HTR-8/SVneo (cell line): Measurements from ENCODE around the gene FBXO47.
"Not testable (repeated sequence)": the region's sequence is repeated elsewhere in the genome, so short reads cannot be mapped to it uniquely, and the experiment has no call there.

Source experiments
- DNase-seq: peaks from one replicate; pipeline ENCODE4 v3.0.0; 2011; ENCODE audit warnings: low spot score, mixed read lengths; ENCODE audit not compliant: insufficient read length
- FAIRE-seq: peaks from 2 replicates; lab custom pipeline; 2011; peaks lifted over from hg19 to GRCh38; lab: Jason Lieb, UNC

FBXO47 gene

GRCh38 chr17:38925263-38925995 lies 41.8 kb downstream of the FBXO47 start, which contains the start of gene LASP1NB:
TSS of gene LASP1NB (plus strand) at chr17:38925614.
- DNase-seq (no peak), FAIRE-seq (peak; percentile 31)

DNA sequence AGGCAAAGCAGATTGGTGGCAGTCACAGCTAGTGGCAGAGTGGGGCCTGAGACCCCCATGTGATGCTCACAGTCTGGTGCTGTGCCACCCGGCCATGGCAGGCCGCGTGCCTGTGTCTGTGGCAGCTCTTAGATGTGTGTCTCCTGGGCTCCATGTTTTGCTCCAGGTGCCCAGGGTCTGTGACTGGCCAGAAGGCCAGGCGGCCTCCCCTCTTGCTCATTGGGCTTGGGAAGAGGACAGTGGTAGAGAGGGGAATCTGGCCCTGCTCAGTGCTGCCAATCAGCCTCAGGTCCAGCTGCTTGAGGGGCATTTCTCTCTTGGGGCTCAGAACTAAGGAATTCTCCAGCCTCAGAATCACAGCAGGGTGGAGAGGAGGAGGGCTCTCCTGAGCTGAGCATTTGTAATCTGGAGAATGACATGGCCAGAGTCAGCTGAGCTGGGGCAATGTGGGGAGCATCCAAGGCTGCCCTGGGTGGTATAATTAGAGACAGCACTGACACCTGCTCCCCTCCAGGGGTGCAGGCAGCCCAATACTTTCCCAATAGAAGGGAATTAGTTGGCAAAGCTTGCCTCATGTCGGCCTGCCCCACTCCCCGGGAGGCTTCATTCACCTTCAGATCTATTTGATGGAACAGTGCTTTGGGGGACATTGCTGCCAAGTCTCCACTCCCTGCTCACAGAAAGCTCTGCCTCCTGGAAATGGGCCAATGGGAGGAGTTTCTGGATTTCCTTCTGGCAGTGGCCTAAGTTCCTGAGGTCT lies 44.5 kb downstream of the FBXO47 start:
- FAIRE-seq (peak; percentile 4), DNase-seq (peak; percentile 39)

- DNase-seq, result no peak
- peak; percentile 52 for FAIRE-seq
Observed at GRCh38 chr17:38921756-38922411, 45.3 kb downstream of the FBXO47 start.

DNA sequence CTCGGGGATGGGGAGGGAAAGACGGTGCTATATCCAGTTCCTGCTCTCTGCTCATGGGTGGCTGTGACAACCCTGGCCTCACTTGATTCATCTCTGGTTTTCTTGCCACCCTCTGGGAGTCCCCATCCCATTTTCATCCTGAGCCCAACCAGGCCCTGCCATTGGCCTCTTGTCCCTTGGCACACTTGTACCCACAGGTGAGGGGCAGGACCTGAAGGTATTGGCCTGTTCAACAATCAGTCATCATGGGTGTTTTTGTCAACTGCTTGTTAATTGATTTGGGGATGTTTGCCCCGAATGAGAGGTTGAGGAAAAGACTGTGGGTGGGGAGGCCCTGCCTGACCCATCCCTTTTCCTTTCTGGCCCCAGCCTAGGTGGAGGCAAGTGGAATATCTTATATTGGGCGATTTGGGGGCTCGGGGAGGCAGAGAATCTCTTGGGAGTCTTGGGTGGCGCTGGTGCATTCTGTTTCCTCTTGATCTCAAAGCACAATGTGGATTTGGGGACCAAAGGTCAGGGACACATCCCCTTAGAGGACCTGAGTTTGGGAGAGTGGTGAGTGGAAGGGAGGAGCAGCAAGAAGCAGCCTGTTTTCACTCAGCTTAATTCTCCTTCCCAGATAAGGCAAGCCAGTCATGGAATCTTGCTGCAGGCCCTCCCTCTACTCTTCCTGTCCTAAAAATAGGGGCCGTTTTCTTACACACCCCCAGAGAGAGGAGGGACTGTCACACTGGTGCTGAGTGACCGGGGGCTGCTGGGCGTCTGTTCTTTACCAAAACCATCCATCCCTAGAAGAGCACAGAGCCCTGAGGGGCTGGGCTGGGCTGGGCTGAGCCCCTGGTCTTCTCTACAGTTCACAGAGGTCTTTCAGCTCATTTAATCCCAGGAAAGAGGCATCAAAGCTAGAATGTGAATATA lies 46.6 kb downstream of the FBXO47 start:
- peak; percentile 66 for FAIRE-seq
- no peak for DNase-seq

- FAIRE-seq (no peak), DNase-seq (no peak)
Observed at GRCh38 chr17:38919316-38920078, 47.7 kb downstream of the FBXO47 start.

DNA sequence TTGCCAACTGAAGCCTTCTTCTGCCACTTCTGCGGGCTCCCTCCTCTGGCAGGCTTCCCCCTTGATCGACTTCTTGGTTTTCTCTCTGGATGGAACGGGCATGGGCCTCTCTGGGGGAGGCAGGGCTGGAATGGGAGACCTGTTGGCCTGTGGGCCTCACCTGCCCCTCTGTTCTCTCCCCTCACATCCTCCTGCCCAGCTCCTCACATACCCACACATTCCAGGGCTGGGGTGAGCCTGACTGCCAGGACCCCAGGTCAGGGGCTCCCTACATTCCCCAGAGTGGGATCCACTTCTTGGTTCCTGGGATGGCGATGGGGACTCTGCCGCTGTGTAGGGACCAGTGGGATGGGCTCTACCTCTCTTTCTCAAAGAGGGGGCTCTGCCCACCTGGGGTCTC lies 48.3 kb downstream of the FBXO47 start:
- DNase-seq (no peak), FAIRE-seq (no peak)

- FAIRE-seq, result peak; percentile 85
- no peak for DNase-seq
Observed at GRCh38 chr17:38918129-38918913, 48.9 kb downstream of the FBXO47 start.

DNA sequence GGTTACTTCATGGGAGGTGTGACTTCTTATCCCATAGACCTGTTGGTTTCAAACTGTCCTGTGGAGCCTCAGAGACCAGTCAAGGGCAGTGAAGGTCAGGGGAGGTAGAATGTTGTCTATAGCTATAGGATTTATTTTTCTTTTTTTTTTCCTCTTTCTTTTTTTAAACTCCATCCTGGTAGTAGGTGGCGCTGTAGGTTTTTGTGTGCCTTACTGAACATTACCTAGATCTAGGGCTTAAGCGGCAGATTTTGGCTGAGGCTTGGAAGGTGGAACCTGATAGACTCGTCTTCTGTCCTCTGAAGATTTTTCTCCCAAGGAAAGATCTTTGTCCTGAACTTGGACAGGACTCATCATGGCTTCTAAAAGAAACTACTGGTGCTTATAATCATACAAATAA lies 49.9 kb downstream of the FBXO47 start:
- DNase-seq (no peak), FAIRE-seq (no peak)

- DNase-seq (no peak), FAIRE-seq (no peak)
Observed at GRCh38 chr17:38916771-38917170, 50.4 kb downstream of the FBXO47 start.

- DNase-seq (no peak), FAIRE-seq (no peak)
Observed at GRCh38 chr17:38915639-38915995, 51.6 kb downstream of the FBXO47 start.

GRCh38 chr17:38914741-38915638 lies 52.2 kb downstream of the FBXO47 start:
- DNase-seq (no peak), FAIRE-seq (no peak)

DNA sequence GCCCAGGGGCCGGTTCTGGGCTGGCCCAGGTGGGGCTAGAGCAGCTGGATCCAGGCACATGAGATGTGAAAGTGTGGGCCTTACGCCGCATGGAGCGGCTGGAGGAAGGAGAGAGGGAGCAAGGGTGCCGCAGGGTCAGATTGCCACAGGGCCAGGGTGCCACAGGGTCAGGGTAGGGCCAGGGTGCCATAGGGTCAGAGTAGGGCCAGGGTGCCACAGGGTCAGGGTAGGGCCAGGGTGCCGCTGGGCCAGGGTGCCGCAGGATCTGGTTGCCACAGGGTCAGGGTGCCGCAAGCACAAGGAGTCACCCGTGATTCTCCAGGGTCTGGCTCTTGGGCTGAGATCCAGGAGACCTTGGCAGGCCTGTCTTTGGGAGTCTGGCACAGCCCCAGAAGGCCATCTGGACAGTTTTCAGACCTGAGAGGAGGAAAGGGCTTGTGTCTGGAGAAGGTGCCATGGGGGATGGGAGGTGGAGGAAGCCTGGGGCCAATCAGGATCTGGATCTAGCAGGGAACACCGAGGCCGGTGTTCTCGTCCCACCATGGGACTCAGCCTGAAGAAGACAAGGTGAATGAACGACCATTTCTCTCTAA lies 54.9 kb downstream of the FBXO47 start:
- DNase-seq, result no peak

DNA sequence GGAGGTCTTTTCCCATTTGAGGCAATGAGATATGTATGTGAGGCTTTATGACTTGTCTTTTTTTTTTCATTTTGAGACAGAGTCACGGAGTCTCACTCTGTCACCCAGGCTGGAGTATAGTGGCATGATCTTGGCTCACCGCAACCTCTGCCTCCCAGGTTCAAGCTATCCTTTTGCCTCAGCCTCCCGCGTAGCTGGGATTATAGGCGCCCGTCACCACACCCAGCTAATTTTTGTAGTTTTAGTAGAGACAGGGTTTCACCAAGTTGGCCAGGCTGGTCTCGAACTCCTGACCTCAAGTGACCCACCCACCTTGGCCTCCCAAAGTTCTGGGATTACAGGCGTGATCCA lies 55.5 kb downstream of the FBXO47 start:
- FAIRE-seq, DNase-seq: not testable (repeated sequence)

More for the DNA sequence above, 54.9 kb downstream of the FBXO47 start:
- peak; percentile 52 for FAIRE-seq

GRCh38 chr17:38911081-38911730 lies 56.0 kb downstream of the FBXO47 start:
- FAIRE-seq (no peak), DNase-seq (no peak)

DNA sequence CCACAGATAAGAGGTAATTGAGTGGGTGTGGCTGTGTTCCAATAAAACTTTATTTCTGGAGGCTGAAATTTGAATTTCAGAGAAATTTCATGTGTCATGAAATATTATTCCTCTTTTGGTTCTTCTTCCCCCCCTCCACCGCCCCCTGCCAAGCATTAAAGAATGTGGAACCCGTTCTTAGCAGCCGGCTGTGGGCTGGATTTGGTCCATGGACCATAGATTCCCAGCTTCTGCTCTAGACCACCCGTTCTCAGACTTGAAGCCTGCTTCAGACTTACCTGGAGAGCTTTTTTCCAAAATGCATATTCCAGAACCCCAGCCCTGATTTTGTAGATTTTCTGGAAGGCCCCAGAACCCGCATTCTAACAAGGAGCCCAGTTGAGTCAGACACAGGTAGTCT lies 56.9 kb downstream of the FBXO47 start:
- DNase-seq (no peak), FAIRE-seq (no peak)

DNA sequence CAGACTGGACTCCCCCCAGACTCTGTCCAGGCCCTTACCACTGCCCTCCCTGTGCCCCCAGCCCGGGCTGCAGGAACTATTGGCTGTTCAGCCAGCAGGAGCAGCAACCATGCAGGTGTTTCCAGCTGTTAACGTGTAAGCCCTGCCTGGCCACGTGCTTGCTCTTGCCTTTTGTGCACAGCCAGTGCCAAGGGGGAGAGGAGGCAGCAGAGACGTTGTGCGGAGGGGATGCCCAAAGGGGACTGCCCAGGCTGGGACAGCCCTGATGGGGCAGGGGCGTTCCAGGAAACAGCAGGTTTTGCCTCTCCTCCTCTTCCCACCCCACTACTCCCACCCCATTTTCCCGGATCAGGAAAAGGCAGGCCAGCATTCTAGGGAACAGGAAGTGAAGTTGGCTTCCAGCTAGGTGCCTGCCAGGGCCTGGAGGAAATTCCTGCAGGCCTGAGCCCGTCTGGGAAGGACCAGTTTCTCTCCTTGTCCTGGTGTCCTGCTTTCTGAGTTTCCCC lies 58.5 kb downstream of the FBXO47 start:
- DNase-seq (no peak), FAIRE-seq (no peak)
